Kidney (tissue), 14 donors: ENCODE measurements around the gene AKAP17A. TPM values are rescaled to one million over a fixed set of nuclear protein-coding genes. Genes with fewer than 3 reads are reported as not detected.

Source experiments
- DNase-seq, 5 donors: peaks; one replicate each; pipeline ENCODE4 v3.0.0-alpha.2; 2013 to 2020
- FAIRE-seq: peaks from 2 replicates; lab custom pipeline; 2012; peaks lifted over from hg19 to GRCh38; lab: Jason Lieb, UNC
- H3K27ac ChIP-seq, 2 donors: one replicate each; pipeline ENCODE4 v1.7.0; 2013; ENCODE audit warnings: low read depth in 2 of 2, low read length in 2 of 2, inconsistent platforms in 1 of 2
- H3K27me3 ChIP-seq: one replicate; pipeline ENCODE4 v1.7.1; 2013; ENCODE audit warnings: low read length, inconsistent platforms; ENCODE audit not compliant: control insufficient read depth, insufficient read depth
- H3K36me3 ChIP-seq, 3 donors: one replicate each; pipeline versions ENCODE4 v1.7.0 to v1.7.1; 2013; ENCODE audit warnings: low read length in 3 of 3, control low read depth in 1 of 3, inconsistent platforms in 1 of 3; ENCODE audit not compliant: insufficient read depth in 3 of 3, control insufficient read depth in 2 of 3
- H3K4me1 ChIP-seq, 3 donors: one replicate each; pipeline versions ENCODE4 v1.7.0 to v1.7.1; 2013; ENCODE audit warnings: low read length in 3 of 3, inconsistent platforms in 1 of 3, low read depth in 1 of 3; ENCODE audit not compliant: control insufficient read depth in 2 of 3, insufficient read depth in 2 of 3
- H3K4me3 ChIP-seq, 3 donors: one replicate each; pipeline versions ENCODE4 v1.7.0 to v1.8.1; 2013; ENCODE audit warnings: low read length in 3 of 3, control low read depth in 1 of 3, inconsistent platforms in 1 of 3
- H3K9ac ChIP-seq, 3 donors: one replicate each; pipeline versions ENCODE4 v1.7.0 to v1.7.1; 2013; ENCODE audit warnings: low read length in 3 of 3, control low read depth in 1 of 3, inconsistent platforms in 1 of 3
- H3K9me3 ChIP-seq, 3 donors: one replicate each; pipeline versions ENCODE4 v1.7.0 to v1.7.1; 2013; ENCODE audit warnings: low read length in 3 of 3, control low read depth in 1 of 3, inconsistent platforms in 1 of 3; ENCODE audit not compliant: control insufficient read depth in 2 of 3, insufficient read depth in 1 of 3
- CTCF ChIP-seq: IDR thresholded peaks from 3 replicates; pipeline ENCODE4 v1.5.1; 2012; ENCODE audit warnings: mild to moderate bottlenecking, moderate library complexity, borderline replicate concordance; ENCODE audit not compliant: insufficient read depth; ENCODE audit errors: extremely low read depth
- intact Hi-C: fragments of 100-400 bp; cut with DNase I; formaldehyde crosslinking; loops from one replicate; pipeline ENCODE4 v1.11.1; 2022
- polyA plus RNA-seq: library from polyadenylated mRNA; stranded (reverse); fragments of 350-450 nt; fragmentation: Illumina TruSeq; extraction: RNeasy Lipid Tissue Mini Kit (QIAGEN cat#74804); gene quantifications from one replicate; pipeline ENCODE4 v1.2.3, GENCODE V29; 2014; ENCODE audit warnings: low read depth, low replicate concordance; ENCODE audit not compliant: insufficient read depth
- total RNA-seq: library from RNA; stranded (reverse); fragmentation: NEBNext Ultra II Directional; extraction: Animal tissue kit (Norgen Biotek cat#: 25700); gene quantifications from one replicate; pipeline ENCODE4 v1.2.1, GENCODE V29; 2021
- donor health status: control.
- donor health status: control.
- donor health status: control.
- donor health status: control.
- donor health status: control.
- donor health status: DM: yes; HTN: yes; CAD: no.
- donor health status: Normal renal cell carcinoma (clear cell type).

AKAP17A gene
- total and polyA plus RNA-seq, 2 donors from 2014 or later: 19.6 to 45.1 TPM

- no peak overlapping the region for H3K9ac ChIP-seq
- no peak for TF ChIP-seq CTCF
- no peaks in the 10 kb centered on the region for H3K9me3 ChIP-seq
- FAIRE-seq: no peak
- no peak for DNase-seq
- no peak overlapping the region for H3K27ac ChIP-seq
- H3K36me3 ChIP-seq: no peaks in the 10 kb centered on the region
- intact Hi-C loops: no loop called here
- H3K4me1 ChIP-seq: no peaks in the 10 kb centered on the region
- H3K4me3 ChIP-seq: no peak overlapping the region
- no peaks in the 10 kb centered on the region for H3K27me3 ChIP-seq
These were observed 19.3 kb downstream of the AKAP17A start for GRCh38 chrX:1610736-1611135.

- intact Hi-C loops: no loop called here
- no peak overlapping the region for H3K27ac ChIP-seq
- DNase-seq (no peak), FAIRE-seq (no peak)
- no peaks in the 10 kb centered on the region for H3K36me3 ChIP-seq
- H3K4me1 ChIP-seq: no peaks in the 10 kb centered on the region
- no peaks in the 10 kb centered on the region for H3K9me3 ChIP-seq
- H3K4me3 ChIP-seq: no peak overlapping the region
- H3K9ac ChIP-seq: no peak overlapping the region
- TF ChIP-seq CTCF: no peak
- no peaks in the 10 kb centered on the region for H3K27me3 ChIP-seq
These were observed 21.4 kb downstream of the AKAP17A start for GRCh38 chrX:1612641-1613286.

GRCh38 chrX:1614927-1615326 is 23.5 kb downstream of the AKAP17A start, which contains the start of gene ASMT:
ASMT (plus strand) TSS chrX:1615059; CDS start chrX:1615200, 141 bp downstream.
- FAIRE-seq: no peak
- H3K4me1 ChIP-seq: no peaks in the 10 kb centered on the region
- no peak within 1 kb of the TSS for H3K4me3 ChIP-seq
- intact Hi-C loops: no loop called here
- H3K36me3 ChIP-seq: no peaks in the 10 kb centered on the region
- H3K27me3 ChIP-seq: no peaks in the 10 kb centered on the region
- no peak within 1 kb of the TSS for H3K9ac ChIP-seq
- TF ChIP-seq CTCF: no peak
- no peak within 1 kb of the TSS for H3K27ac ChIP-seq
- DNase-seq: no peak
- H3K9me3 ChIP-seq: no peaks in the 10 kb centered on the region

GRCh38 chrX:1618689-1619088 is 27.3 kb downstream of the AKAP17A start:
- Histone ChIP-seq H3K4me1 (no peaks in the 10 kb centered on the region), H3K36me3 (no peaks in the 10 kb centered on the region), H3K9me3 (no peaks in the 10 kb centered on the region), H3K9ac (no peak overlapping the region), H3K4me3 (no peak overlapping the region), H3K27ac (no peak overlapping the region), H3K27me3 (no peaks in the 10 kb centered on the region)
- TF ChIP-seq CTCF: no peak
- DNase-seq (no peak), FAIRE-seq (no peak)
- intact Hi-C loops: no loop called here
